Activated CD8-positive, alpha-beta T cell treated with anti-CD3 and anti-CD28 coated beads for 36 hours (primary cell): ENCODE results near the gene STIP1. TPM values are rescaled to one million over a fixed set of nuclear protein-coding genes. Genes with fewer than 3 reads are reported as not detected.

Source experiments
- ATAC-seq: fragments of 200-7000 bp; cut with Tn5 transposase; one replicate; pipeline ENCODE4 v1.10.0; 2021; ENCODE audit warnings: mild to moderate bottlenecking, moderate library complexity
- CTCF ChIA-PET: fragments of 350-600 bp; sonication (Branson Sonifier 250); formaldehyde crosslinking; loops from one replicate; lab custom pipeline; 2021; ENCODE audit warnings: antibody characterized with exemption; lab: Charles Lee
- POLR2A ChIA-PET: fragments of 350-600 bp; sonication (Branson Sonifier 250); formaldehyde crosslinking; loops from one replicate; lab custom pipeline; 2021; ENCODE audit warnings: antibody characterized with exemption; lab: Charles Lee
- DNase-seq: peaks from one replicate; pipeline ENCODE4 v3.0.0-alpha.2; 2020
- H3K27ac Mint-ChIP-seq: one replicate; pipeline ENCODE4 v1.8.0; 2021; ENCODE audit warnings: mild to moderate bottlenecking, mixed read lengths
- H3K27me3 Mint-ChIP-seq: one replicate; pipeline ENCODE4 v1.8.0; 2021; ENCODE audit warnings: mixed read lengths
- H3K36me3 Mint-ChIP-seq: one replicate; pipeline ENCODE4 v1.8.0; 2021; ENCODE audit warnings: low read depth, mixed read lengths
- H3K4me1 Mint-ChIP-seq: one replicate; pipeline ENCODE4 v1.8.0; 2021; ENCODE audit warnings: low read depth, mixed read lengths
- H3K4me3 Mint-ChIP-seq: one replicate; pipeline ENCODE4 v1.8.0; 2021; ENCODE audit warnings: mild to moderate bottlenecking, moderate library complexity, mixed read lengths
- H3K9me3 Mint-ChIP-seq: one replicate; pipeline ENCODE4 v1.8.0; 2021; ENCODE audit warnings: mixed read lengths
- CTCF ChIP-seq: fragments of 200-600 bp; IDR thresholded peaks from one replicate; pipeline ENCODE4 v1.8.0; 2022; ENCODE audit warnings: antibody characterized with exemption, mild to moderate bottlenecking
- intact Hi-C: fragments of 100-400 bp; cut with micrococcal nuclease; formaldehyde crosslinking; loops from one replicate; pipeline ENCODE4 v1.10.0; 2022
- total RNA-seq, 2 experiments: library from RNA; stranded (reverse); gene quantifications; one replicate each; pipeline ENCODE4 v1.2.3, GENCODE V29; 2021

STIP1 gene
- total RNA-seq, 2 experiments from 2014 or later, result 396 to 416 TPM

GRCh38 chr11:64246871-64247728, 61.1 kb downstream of the STIP1 start, which contains the start of gene PPP1R14B:
TSS of gene PPP1R14B (minus strand) at chr11:64246943. CDS start at chr11:64246673, 270 bp downstream.
- peak; percentile 55 for ATAC-seq
- peak; percentile 89 for DNase-seq
- Mint-ChIP-seq H3K27ac (peak within 1 kb of the TSS; percentile 93), H3K4me1 (peaks cover 33% of the 10 kb centered on the region), H3K9me3 (no peaks in the 10 kb centered on the region), H3K27me3 (no peaks in the 10 kb centered on the region), H3K4me3 (peak within 1 kb of the TSS; percentile 94), H3K36me3 (peaks cover 28% of the 10 kb centered on the region)
- intact Hi-C loops, result loop anchor here (10.0 kb wide), 1 partner anchor 58 kb away; the partner anchor contains the start of genes CATSPERZ and ESRRA
- ChIA-PET POLR2A (interaction anchor here (1.2 to 10.0 kb wide), 7 partner anchors 8 to 58 kb away, joined by 4 to 132 read pairs (median 4); partner anchors contain the start of genes BAD and FERMT3), CTCF (interaction anchor here (0.9 to 4.6 kb wide), 6 partner anchors 13 to 70 kb away, joined by 3 to 35 read pairs (median 6); partner anchors contain the start of genes CATSPERZ, FERMT3, PRDX5 and TRMT112)
- TF ChIP-seq CTCF, result no peak

GRCh38 chr11:64247729-64248531, 62.0 kb downstream of the STIP1 start:
- Mint-ChIP-seq H3K9me3 (no peaks in the 10 kb centered on the region), H3K4me3 (peak overlapping the region; percentile 62), H3K27ac (no peak overlapping the region), H3K36me3 (peaks cover 22% of the 10 kb centered on the region), H3K4me1 (peaks cover 29% of the 10 kb centered on the region), H3K27me3 (no peaks in the 10 kb centered on the region)
- DNase-seq (no peak), ATAC-seq (no peak)
- POLR2A ChIA-PET, result interaction anchor here (1.1 to 10.0 kb wide), 6 partner anchors 16 to 57 kb away, joined by 4 to 132 read pairs (median 4); partner anchors contain the start of genes BAD and FERMT3
- CTCF ChIA-PET, result interaction anchor here (1.1 to 5.3 kb wide), 4 partner anchors 22 to 56 kb away, joined by 4 to 35 read pairs (median 7); partner anchors contain the start of genes CATSPERZ, NUDT22 and TRPT1
- intact Hi-C loops, result loop anchor here (10.0 kb wide), 1 partner anchor 57 kb away; the partner anchor contains the start of genes CATSPERZ and ESRRA
- TF ChIP-seq CTCF, result no peak

GRCh38 chr11:64248578-64248977, 62.6 kb downstream of the STIP1 start:
- H3K4me3 Mint-ChIP-seq, result peak overlapping the region; percentile 3
- ATAC-seq, result no peak
- DNase-seq, result no peak
- H3K36me3 Mint-ChIP-seq, result peaks cover 15% of the 10 kb centered on the region
- H3K4me1 Mint-ChIP-seq, result peaks cover 23% of the 10 kb centered on the region
- no peak overlapping the region for H3K27ac Mint-ChIP-seq
- POLR2A ChIA-PET, result interaction anchor here (0.8 to 10.0 kb wide), 4 partner anchors 17 to 55 kb away, joined by 4 to 132 read pairs (median 4); partner anchors contain the start of gene FERMT3
- no peaks in the 10 kb centered on the region for H3K27me3 Mint-ChIP-seq
- H3K9me3 Mint-ChIP-seq, result no peaks in the 10 kb centered on the region
- CTCF ChIA-PET, result interaction anchor here (1.1 to 5.3 kb wide), 3 partner anchors 22 to 55 kb away, joined by 4 to 35 read pairs (median 8); partner anchors contain the start of genes CATSPERZ, NUDT22 and TRPT1
- intact Hi-C loops, result loop anchor here (10.0 kb wide), 1 partner anchor 56 kb away; the partner anchor contains the start of genes CATSPERZ and ESRRA
- TF ChIP-seq CTCF, result no peak

- Mint-ChIP-seq H3K9me3 (no peaks in the 10 kb centered on the region), H3K4me3 (peak overlapping the region; percentile 3), H3K27me3 (no peaks in the 10 kb centered on the region), H3K4me1 (peaks cover 20% of the 10 kb centered on the region), H3K36me3 (peaks cover 12% of the 10 kb centered on the region), H3K27ac (no peak overlapping the region)
- ChIA-PET CTCF (interaction anchor here (0.9 to 5.3 kb wide), 6 partner anchors 23 to 55 kb away, joined by 3 to 42 read pairs (median 6); partner anchors contain the start of genes CATSPERZ, FERMT3, NUDT22 and TRPT1), POLR2A (interaction anchor here (0.8 to 10.0 kb wide), 6 partner anchors 14 to 56 kb away, joined by 4 to 132 read pairs (median 4); partner anchors contain the start of gene FERMT3)
- DNase-seq (no peak), ATAC-seq (no peak)
- intact Hi-C loops, result loop anchor here (10.0 kb wide), 1 partner anchor 56 kb away; the partner anchor contains the start of genes CATSPERZ and ESRRA
- no peak for TF ChIP-seq CTCF
Measured at GRCh38 chr11:64249038-64249437, 63.1 kb downstream of the STIP1 start.
